ENCODE measurements around the gene RGP1.
A peak's percentile ranks its signal among the peaks of the same experiment; 100 is the strongest.

Gene RGP1

DNA sequence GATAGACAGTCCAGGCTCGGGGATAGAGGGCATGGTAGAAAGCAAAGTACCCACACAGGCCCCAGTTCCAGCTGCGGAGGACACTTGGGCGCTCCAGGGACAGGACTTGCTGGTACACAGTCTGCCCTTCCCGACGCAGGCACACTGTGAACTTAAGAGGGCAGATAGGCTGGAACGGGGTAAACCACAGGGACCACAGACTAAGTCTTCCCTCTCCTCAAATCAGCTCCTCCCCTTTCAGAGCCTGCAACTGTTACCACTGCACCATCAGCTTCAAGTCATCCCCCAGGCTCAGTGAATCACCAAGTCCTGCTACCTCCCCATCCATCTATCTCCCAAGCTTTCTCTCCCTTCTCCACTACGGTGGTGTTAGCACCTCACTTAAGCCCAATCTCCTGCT is 7.3 kb upstream of the RGP1 start:
- peaks cover 32% of the 10 kb centered on the region for H3K4me1 Mint-ChIP-seq
- H3K9me3 Mint-ChIP-seq = no peaks in the 10 kb centered on the region
- H3K36me3 Mint-ChIP-seq = peaks cover 53% of the 10 kb centered on the region
- DNase-seq = no peak
- H3K4me3 Mint-ChIP-seq = no peak overlapping the region
- H3K27me3 Mint-ChIP-seq = no peaks in the 10 kb centered on the region
- CTCF ChIA-PET = interaction anchor here (1.3 to 1.6 kb wide), 3 partner anchors 9 to 45 kb away, joined by 3 to 6 read pairs (median 5); partner anchors contain the start of genes CREB3 and TLN1
- H3K27ac Mint-ChIP-seq = no peak overlapping the region

DNA sequence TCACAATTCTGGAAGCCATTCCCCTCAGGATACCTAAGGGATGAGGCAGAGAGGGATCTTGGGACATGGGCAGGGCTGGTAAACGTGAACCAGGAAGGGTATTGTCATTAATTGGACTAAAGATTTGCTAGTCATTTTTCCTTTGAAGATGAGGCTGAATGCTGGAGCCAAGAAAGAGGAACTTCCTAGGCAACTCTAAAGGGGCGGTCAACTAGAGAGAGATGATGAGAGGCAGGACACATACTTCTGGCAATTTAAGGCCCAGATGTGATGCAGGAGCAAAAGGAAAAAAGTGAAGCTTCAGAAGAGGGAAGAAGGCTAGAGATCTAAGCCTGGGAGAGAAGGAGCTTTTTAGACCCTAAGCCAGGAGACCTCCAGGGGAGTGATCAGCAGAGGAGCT is 5.6 kb upstream of the RGP1 start:
- CTCF ChIA-PET = interaction anchor here (0.9 to 1.2 kb wide), 2 partner anchors 17 to 71 kb away, joined by 3 read pairs; no protein-coding TSS in a partner anchor
- H3K27me3 Mint-ChIP-seq = no peaks in the 10 kb centered on the region
- H3K9me3 Mint-ChIP-seq = no peaks in the 10 kb centered on the region
- no peak for DNase-seq
- H3K4me3 Mint-ChIP-seq = no peak overlapping the region
- no peak overlapping the region for H3K27ac Mint-ChIP-seq
- H3K4me1 Mint-ChIP-seq = peaks cover 47% of the 10 kb centered on the region
- H3K36me3 Mint-ChIP-seq = peaks cover 45% of the 10 kb centered on the region

DNA sequence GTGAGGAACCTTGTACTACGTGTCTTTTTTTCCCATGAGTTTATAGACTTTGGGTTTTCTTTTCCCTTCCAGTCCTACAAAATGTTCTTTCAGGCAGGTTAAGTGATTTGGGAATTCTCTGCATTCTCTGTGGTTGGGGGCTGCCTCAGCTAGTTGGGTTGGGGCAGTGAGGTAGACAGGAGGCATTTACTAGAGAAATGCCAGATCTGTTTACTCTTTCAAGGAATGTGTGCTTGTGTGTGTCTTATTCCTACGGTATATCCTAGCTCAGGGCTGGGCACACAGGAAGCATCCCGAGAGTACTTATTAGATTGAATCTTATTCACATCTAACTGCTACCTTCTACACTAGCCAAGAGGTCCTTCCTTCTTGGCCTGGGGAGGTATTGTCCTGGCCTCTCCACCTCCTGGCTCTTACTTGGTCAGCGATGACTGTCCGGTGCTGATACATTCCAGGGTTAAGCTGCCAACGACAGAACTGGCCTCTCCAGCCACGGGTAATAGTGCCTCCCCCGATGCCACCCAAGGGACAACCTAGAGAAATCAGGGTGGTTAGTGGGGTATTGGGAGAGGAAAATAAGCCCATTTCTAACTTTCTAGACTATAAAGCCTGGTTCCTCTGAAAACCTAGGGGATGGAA is 5.1 kb upstream of the RGP1 start:
- CTCF ChIA-PET = interaction anchor here (0.9 to 6.6 kb wide), 3 partner anchors 7 to 70 kb away, joined by 3 to 83 read pairs (median 3); no protein-coding TSS in a partner anchor
- no peak overlapping the region for H3K27ac Mint-ChIP-seq

DNA sequence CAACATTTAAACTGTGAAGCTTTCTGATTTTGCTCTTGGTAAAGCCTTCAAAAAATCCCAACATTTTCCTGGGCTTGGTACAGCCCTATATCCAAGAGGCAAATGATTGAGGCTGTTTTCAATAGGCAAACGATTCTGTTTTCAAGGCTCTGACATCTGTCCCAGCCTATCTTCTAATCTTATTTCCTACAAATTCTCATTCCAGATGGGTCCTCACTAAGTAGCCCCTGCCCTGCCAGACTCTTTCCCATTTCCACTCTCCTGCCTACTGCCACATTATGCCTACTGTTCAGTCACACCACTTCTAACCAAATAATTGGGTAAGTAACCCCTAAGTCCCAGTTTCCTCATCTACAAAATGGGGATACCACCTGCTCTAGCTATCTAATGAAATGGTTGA is 3.5 kb upstream of the RGP1 start:
- Mint-ChIP-seq H3K4me3 (no peak overlapping the region), H3K27me3 (no peaks in the 10 kb centered on the region), H3K27ac (no peak overlapping the region), H3K36me3 (peaks cover 35% of the 10 kb centered on the region), H3K9me3 (no peaks in the 10 kb centered on the region), H3K4me1 (peaks cover 57% of the 10 kb centered on the region)
- CTCF ChIA-PET = interaction anchor here (0.7 to 6.6 kb wide), 5 partner anchors 9 to 1282 kb away, joined by 3 to 83 read pairs (median 3); no protein-coding TSS in a partner anchor
- DNase-seq = no peak

More for the DNA sequence above, 5.1 kb upstream of the RGP1 start:
- no peak for DNase-seq
- peaks cover 40% of the 10 kb centered on the region for H3K36me3 Mint-ChIP-seq
- no peaks in the 10 kb centered on the region for H3K27me3 Mint-ChIP-seq
- peaks cover 47% of the 10 kb centered on the region for H3K4me1 Mint-ChIP-seq
- no peak overlapping the region for H3K4me3 Mint-ChIP-seq
- H3K9me3 Mint-ChIP-seq = no peaks in the 10 kb centered on the region

DNA sequence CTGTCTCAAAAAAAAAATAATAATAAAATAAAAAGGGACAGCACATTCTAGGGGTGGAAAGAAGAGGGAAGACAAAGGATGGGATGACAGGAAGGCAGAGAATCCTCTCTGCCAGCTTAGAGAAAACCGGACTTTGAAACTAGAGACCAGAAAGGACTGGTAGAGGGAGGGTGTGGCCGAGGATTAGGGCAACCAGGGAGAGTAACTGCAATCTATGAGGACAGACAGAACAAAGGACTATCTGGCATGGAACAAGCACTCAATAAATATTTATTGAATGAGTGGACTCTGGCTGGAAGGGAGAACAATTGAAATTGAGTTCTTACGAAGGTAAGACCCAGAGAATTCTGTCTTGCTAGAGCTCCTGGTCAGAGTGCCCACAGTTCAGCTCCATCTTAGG is 2.5 kb upstream of the RGP1 start:
- no peaks in the 10 kb centered on the region for H3K27me3 Mint-ChIP-seq
- H3K4me1 Mint-ChIP-seq = peaks cover 62% of the 10 kb centered on the region
- no peaks in the 10 kb centered on the region for H3K9me3 Mint-ChIP-seq
- H3K27ac Mint-ChIP-seq = no peak overlapping the region
- no peak for DNase-seq
- H3K36me3 Mint-ChIP-seq = peaks cover 36% of the 10 kb centered on the region
- peak overlapping the region; percentile 31 for H3K4me3 Mint-ChIP-seq
- CTCF ChIA-PET = interaction anchor here (1.0 to 6.6 kb wide), 5 partner anchors 10 to 152 kb away, joined by 3 to 83 read pairs (median 20); no protein-coding TSS in a partner anchor

- peak overlapping the region; percentile 86 for H3K4me3 Mint-ChIP-seq
- peak; percentile 46 for DNase-seq
- H3K36me3 Mint-ChIP-seq = peaks cover 45% of the 10 kb centered on the region
- peaks cover 49% of the 10 kb centered on the region for H3K4me1 Mint-ChIP-seq
- H3K9me3 Mint-ChIP-seq = no peaks in the 10 kb centered on the region
- H3K27ac Mint-ChIP-seq = peak overlapping the region; percentile 58
- no peaks in the 10 kb centered on the region for H3K27me3 Mint-ChIP-seq
- CTCF ChIA-PET = interaction anchor here (0.6 to 6.6 kb wide), 15 partner anchors 8 to 198 kb away, joined by 3 to 83 read pairs (median 5); partner anchors contain the start of genes CCDC107, CREB3, RMRP and TLN1
Observed at GRCh38 chr9:35748242-35748857, 737 bp upstream of the RGP1 start.

DNA sequence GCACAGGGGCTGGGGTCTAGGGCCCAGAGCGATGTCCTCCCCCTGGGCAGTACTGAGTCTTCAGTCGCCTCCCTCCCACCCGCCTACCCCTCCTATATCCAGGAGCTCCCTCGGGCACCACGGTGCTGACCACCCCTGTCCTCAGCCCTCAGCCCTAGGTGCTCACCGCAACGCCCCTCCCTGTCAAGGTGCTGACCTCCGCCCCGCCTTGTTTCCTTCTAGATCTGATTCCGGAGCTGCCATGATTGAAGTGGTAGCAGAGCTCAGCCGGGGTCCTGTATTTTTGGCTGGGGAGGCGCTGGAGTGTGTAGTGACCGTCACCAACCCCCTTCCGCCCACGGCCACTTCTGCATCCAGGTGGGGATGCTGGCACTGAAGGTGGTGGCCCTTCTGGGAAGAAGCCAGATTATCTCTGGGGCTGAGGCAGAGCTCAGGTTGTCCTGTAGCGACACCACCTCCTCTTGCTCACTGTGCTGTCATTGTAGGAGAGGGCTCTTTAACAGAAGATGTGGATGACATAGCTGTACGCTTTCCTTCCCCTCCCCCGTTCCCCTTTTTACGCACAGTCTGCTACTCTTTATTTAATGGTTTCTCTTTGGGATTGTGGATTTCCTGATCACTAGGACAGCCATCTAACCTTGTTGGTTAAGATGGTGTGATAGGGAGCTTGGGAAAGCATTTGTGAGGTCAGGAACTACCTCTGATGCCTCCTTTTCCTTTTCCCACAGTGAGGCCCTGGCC is 598 bp downstream of the RGP1 start:
- Mint-ChIP-seq H3K36me3 (peaks cover 40% of the 10 kb centered on the region), H3K9me3 (no peaks in the 10 kb centered on the region), H3K27me3 (no peaks in the 10 kb centered on the region), H3K4me3 (peak overlapping the region; percentile 90), H3K4me1 (peaks cover 47% of the 10 kb centered on the region), H3K27ac (peak overlapping the region; percentile 93)
- CTCF ChIA-PET = interaction anchor here (0.7 to 6.6 kb wide), 7 partner anchors 13 to 96 kb away, joined by 3 to 83 read pairs (median 12); partner anchors contain the start of genes CREB3 and TLN1
- peak; percentile 78 for DNase-seq

GRCh38 chr9:35750256-35750531 is 1.1 kb downstream of the RGP1 start:
- Mint-ChIP-seq H3K27me3 (no peaks in the 10 kb centered on the region), H3K36me3 (peaks cover 39% of the 10 kb centered on the region), H3K4me3 (peak overlapping the region; percentile 90), H3K4me1 (peaks cover 47% of the 10 kb centered on the region), H3K9me3 (no peaks in the 10 kb centered on the region), H3K27ac (peak overlapping the region; percentile 93)
- CTCF ChIA-PET = interaction anchor here (0.7 to 6.6 kb wide), 7 partner anchors 14 to 97 kb away, joined by 3 to 83 read pairs (median 12); partner anchors contain the start of genes CREB3 and TLN1
- no peak for DNase-seq

- CTCF ChIA-PET = interaction anchor here (2.5 to 4.4 kb wide), 2 partner anchors 17 to 23 kb away, joined by 8 to 25 read pairs; partner anchors contain the start of genes CREB3 and TLN1
- H3K4me1 Mint-ChIP-seq = peaks cover 41% of the 10 kb centered on the region
- H3K36me3 Mint-ChIP-seq = peaks cover 26% of the 10 kb centered on the region
- H3K4me3 Mint-ChIP-seq = no peak overlapping the region
- no peak overlapping the region for H3K27ac Mint-ChIP-seq
- peaks cover 3% of the 10 kb centered on the region for H3K27me3 Mint-ChIP-seq
- no peak for DNase-seq
- H3K9me3 Mint-ChIP-seq = no peaks in the 10 kb centered on the region
Observed at GRCh38 chr9:35753466-35753865, 4.4 kb downstream of the RGP1 start.

DNA sequence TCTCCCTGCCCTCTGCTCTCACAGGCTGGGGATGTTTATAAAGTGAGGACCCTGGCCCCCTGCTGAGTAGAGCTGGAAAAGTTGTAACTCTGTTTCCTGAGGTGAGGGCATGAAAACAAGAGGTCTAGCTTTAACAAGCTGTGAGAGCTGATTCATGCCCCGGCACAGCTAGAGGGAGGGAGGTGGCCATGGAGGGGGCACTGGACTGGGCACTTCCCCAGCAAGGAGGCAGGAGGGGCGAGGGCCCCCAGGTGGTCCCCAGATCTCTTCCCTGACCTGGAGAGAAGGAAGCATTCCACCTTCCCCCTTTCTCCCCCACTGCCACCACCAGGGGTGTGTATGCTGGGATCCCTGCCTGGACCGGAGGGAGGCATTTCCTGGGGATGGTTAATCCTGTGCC is 5.2 kb downstream of the RGP1 start, which contains the start of gene MSMP:
TSS of gene MSMP (minus strand) at position 13 of the 400 bp plus-strand sequence. CDS start 147 bp downstream, outside the sequence.
- no peak within 1 kb of the TSS for H3K4me3 Mint-ChIP-seq
- H3K36me3 Mint-ChIP-seq = peaks cover 26% of the 10 kb centered on the region
- no peak within 1 kb of the TSS for H3K27ac Mint-ChIP-seq
- no peak for DNase-seq
- CTCF ChIA-PET = interaction anchor here (1.1 to 4.4 kb wide), 3 partner anchors 18 to 135 kb away, joined by 3 to 25 read pairs (median 8); partner anchors contain the start of genes CREB3 and TLN1
- peaks cover 47% of the 10 kb centered on the region for H3K4me1 Mint-ChIP-seq
- peaks cover 3% of the 10 kb centered on the region for H3K27me3 Mint-ChIP-seq
- H3K9me3 Mint-ChIP-seq = no peaks in the 10 kb centered on the region

DNA sequence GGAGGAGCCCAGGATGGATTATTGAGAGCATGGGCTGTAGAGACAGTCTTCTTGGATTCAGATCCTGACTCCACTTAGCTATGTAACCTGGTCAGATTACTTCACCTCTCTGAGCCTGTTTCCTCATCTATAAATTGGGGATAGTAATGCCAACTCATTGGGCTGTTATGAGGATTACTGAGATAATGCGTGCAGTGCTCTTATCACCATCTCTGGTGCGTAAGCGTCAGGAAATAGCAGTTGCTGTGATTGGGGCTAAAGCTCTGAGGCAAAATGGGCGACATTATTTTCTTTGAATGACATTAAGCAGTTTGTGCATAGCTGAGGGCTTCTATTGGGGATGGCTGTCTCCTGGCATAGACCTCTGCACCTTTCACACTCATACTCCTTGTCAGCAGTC is 6.0 kb downstream of the RGP1 start:
- H3K27ac Mint-ChIP-seq = no peak overlapping the region
- H3K4me3 Mint-ChIP-seq = no peak overlapping the region
- DNase-seq = no peak

GRCh38 chr9:35756275-35757225 is 7.5 kb downstream of the RGP1 start:
- peak overlapping the region; percentile 90 for H3K4me3 Mint-ChIP-seq
- CTCF ChIA-PET = interaction anchor here (0.8 to 4.4 kb wide), 17 partner anchors 10 to 79 kb away, joined by 3 to 25 read pairs (median 4); partner anchors contain the start of genes CREB3, GBA2, SPAG8 and TLN1

More for the DNA sequence above, 6.0 kb downstream of the RGP1 start:
- CTCF ChIA-PET = interaction anchor here (1.1 to 4.4 kb wide), 3 partner anchors 19 to 136 kb away, joined by 3 to 25 read pairs (median 4); partner anchors contain the start of genes CREB3 and TLN1
- no peaks in the 10 kb centered on the region for H3K9me3 Mint-ChIP-seq
- peaks cover 3% of the 10 kb centered on the region for H3K27me3 Mint-ChIP-seq
- H3K4me1 Mint-ChIP-seq = peaks cover 48% of the 10 kb centered on the region
- peaks cover 29% of the 10 kb centered on the region for H3K36me3 Mint-ChIP-seq

More at GRCh38 chr9:35756275-35757225, 7.5 kb downstream of the RGP1 start:
- DNase-seq = peak; percentile 87
- no peaks in the 10 kb centered on the region for H3K9me3 Mint-ChIP-seq
- H3K27me3 Mint-ChIP-seq = peaks cover 3% of the 10 kb centered on the region
- peak overlapping the region; percentile 92 for H3K27ac Mint-ChIP-seq
- peaks cover 30% of the 10 kb centered on the region for H3K36me3 Mint-ChIP-seq
- peaks cover 46% of the 10 kb centered on the region for H3K4me1 Mint-ChIP-seq
